Loucy (cell line): Measurements from ENCODE around the gene SEC11A.

Source experiments
- H2AFZ ChIP-seq: fragments of 200-600 bp; sonication (generic); 2 replicates; pipeline ENCODE4 v1.6.0; 2016; ENCODE audit warnings: antibody characterized with exemption, mild to moderate bottlenecking, low read length, moderate library complexity
- H3F3A ChIP-seq: fragments of 200-600 bp; 2 replicates; pipeline ENCODE4 v1.6.0; 2016; ENCODE audit warnings: antibody characterized with exemption, low read depth, mild to moderate bottlenecking
- H3K27me3 ChIP-seq: fragments of 200-600 bp; sonication (generic); 2 replicates; pipeline ENCODE4 v1.6.1; 2014; ENCODE audit warnings: low read length, mild to moderate bottlenecking; ENCODE audit not compliant: insufficient read depth, poor library complexity, severe bottlenecking
- H3K36me3 ChIP-seq: fragments of 200-600 bp; sonication (generic); 2 replicates; pipeline ENCODE4 v1.6.1; 2016; ENCODE audit warnings: low read length; ENCODE audit not compliant: insufficient read depth
- H3K4me1 ChIP-seq: fragments of 200-600 bp; sonication (generic); 2 replicates; pipeline ENCODE4 v1.5.1; 2014; ENCODE audit warnings: low read length, mild to moderate bottlenecking; ENCODE audit not compliant: insufficient read depth, poor library complexity, severe bottlenecking
- H3K4me2 ChIP-seq: fragments of 200-600 bp; sonication (generic); 2 replicates; pipeline ENCODE4 v1.6.0; 2014; ENCODE audit warnings: antibody characterized with exemption, low read length, low read depth, mild to moderate bottlenecking; ENCODE audit not compliant: poor library complexity, severe bottlenecking
- H3K4me3 ChIP-seq: fragments of 200-600 bp; sonication (generic); 2 replicates; pipeline ENCODE4 v1.5.1; 2014; ENCODE audit warnings: low read length, mild to moderate bottlenecking, mixed read lengths; ENCODE audit not compliant: poor library complexity, severe bottlenecking
- H3K79me2 ChIP-seq: fragments of 200-600 bp; sonication (generic); 2 replicates; pipeline ENCODE4 v1.6.1; 2014; ENCODE audit warnings: low read length; ENCODE audit not compliant: insufficient read depth
- H3K9ac ChIP-seq: fragments of 200-600 bp; sonication (generic); 2 replicates; pipeline ENCODE4 v1.6.0; 2014; ENCODE audit warnings: mild to moderate bottlenecking, low read depth, low read length, moderate library complexity; ENCODE audit not compliant: poor library complexity, severe bottlenecking
- H3K9me2 ChIP-seq: fragments of 200-600 bp; sonication (generic); replicated peaks from 2 replicates; pipeline ENCODE4 v1.6.1; 2016; ENCODE audit warnings: low read depth, low read length, mixed read lengths
- H3K9me3 ChIP-seq: fragments of 200-600 bp; sonication (generic); 2 replicates; pipeline ENCODE4 v1.6.1; 2014; ENCODE audit warnings: mild to moderate bottlenecking, antibody characterized with exemption, low read length, low read depth; ENCODE audit not compliant: insufficient read depth
- H4K20me1 ChIP-seq: fragments of 200-600 bp; sonication (generic); 2 replicates; pipeline ENCODE4 v1.6.0; 2014; ENCODE audit warnings: antibody characterized with exemption, low read length, mild to moderate bottlenecking; ENCODE audit not compliant: insufficient read depth, poor library complexity, severe bottlenecking
- CTCF ChIP-seq: fragments of 200-600 bp; sonication (generic); conservative IDR thresholded peaks from 2 replicates; pipeline ENCODE4 v1.5.1; 2014; ENCODE audit warnings: mild to moderate bottlenecking, antibody characterized with exemption, low read length
- EZH2phosphoT487 ChIP-seq: fragments of 200-600 bp; IDR thresholded peaks from 2 replicates; pipeline ENCODE4 v1.6.1; 2018; ENCODE audit warnings: antibody characterized with exemption, mild to moderate bottlenecking, moderate library complexity, borderline replicate concordance

SEC11A gene

DNA sequence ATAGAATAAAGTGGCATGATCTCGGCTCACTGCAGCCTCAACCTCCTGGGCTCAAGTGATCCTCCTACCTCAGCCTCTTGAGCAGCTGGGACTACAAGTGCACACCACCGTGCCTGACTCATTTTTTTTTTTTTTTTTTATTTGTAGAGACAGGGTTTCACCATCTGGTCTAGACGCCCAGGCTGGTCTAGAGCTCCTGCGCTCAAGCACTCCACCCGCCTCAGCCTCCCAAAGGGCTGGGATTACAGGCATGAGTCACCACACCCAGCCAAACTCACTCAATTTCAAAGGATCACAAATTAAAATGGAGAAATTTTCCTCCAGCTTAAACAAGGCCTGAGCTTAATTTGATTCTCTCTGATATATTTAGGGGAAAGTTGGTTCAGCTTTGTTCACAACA is 30.6 kb downstream of the SEC11A start:
- H3K4me3 ChIP-seq, result no peak overlapping the region
- no peaks in the 10 kb centered on the region for H4K20me1 ChIP-seq
- H3K4me2 ChIP-seq, result no peak overlapping the region
- no peak overlapping the region for H3K9ac ChIP-seq
- no peaks in the 10 kb centered on the region for H3F3A ChIP-seq
- H3K9me2 ChIP-seq, result no peaks in the 10 kb centered on the region
- no peaks in the 10 kb centered on the region for H3K4me1 ChIP-seq
- H3K36me3 ChIP-seq, result peaks cover 71% of the 10 kb centered on the region
- H2AFZ ChIP-seq, result no peak overlapping the region
- no peaks in the 10 kb centered on the region for H3K9me3 ChIP-seq
- H3K27me3 ChIP-seq, result no peaks in the 10 kb centered on the region
- H3K79me2 ChIP-seq, result 0 out of 2 replicates have a peak, but pooled peaks cover 2% of the 10 kb centered on the region
- TF ChIP-seq CTCF (no peak), EZH2phosphoT487 (no peak)

DNA sequence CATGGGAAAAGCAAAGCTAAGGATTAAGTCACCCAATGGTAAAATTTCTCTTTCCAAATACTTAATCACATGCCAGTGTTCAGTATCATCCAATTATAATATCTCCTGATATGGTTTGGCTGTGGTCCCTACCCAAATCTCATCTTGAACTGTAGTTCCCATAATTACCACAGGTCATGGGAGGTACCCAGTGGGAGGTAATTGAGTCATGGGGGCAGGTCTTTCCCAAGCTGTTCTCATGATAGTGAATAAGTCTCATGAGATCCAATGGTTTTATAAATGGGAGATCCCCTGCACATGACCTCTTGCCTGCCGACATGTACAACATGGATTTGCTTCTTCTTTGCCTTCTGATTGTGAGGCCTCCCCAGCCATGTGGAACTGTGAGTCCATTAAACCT is 31.8 kb downstream of the SEC11A start:
- H3K4me2 ChIP-seq, result no peak overlapping the region
- H3K9ac ChIP-seq, result no peak overlapping the region
- no peaks in the 10 kb centered on the region for H3K9me3 ChIP-seq
- no peaks in the 10 kb centered on the region for H3K4me1 ChIP-seq
- no peak overlapping the region for H2AFZ ChIP-seq
- no peak overlapping the region for H3K4me3 ChIP-seq
- H3K79me2 ChIP-seq, result no peaks in the 10 kb centered on the region
- H3K9me2 ChIP-seq, result no peaks in the 10 kb centered on the region
- no peaks in the 10 kb centered on the region for H3F3A ChIP-seq
- H3K36me3 ChIP-seq, result peaks cover 70% of the 10 kb centered on the region
- no peaks in the 10 kb centered on the region for H4K20me1 ChIP-seq
- H3K27me3 ChIP-seq, result no peaks in the 10 kb centered on the region
- TF ChIP-seq EZH2phosphoT487, result no peak
- no peak for TF ChIP-seq CTCF

DNA sequence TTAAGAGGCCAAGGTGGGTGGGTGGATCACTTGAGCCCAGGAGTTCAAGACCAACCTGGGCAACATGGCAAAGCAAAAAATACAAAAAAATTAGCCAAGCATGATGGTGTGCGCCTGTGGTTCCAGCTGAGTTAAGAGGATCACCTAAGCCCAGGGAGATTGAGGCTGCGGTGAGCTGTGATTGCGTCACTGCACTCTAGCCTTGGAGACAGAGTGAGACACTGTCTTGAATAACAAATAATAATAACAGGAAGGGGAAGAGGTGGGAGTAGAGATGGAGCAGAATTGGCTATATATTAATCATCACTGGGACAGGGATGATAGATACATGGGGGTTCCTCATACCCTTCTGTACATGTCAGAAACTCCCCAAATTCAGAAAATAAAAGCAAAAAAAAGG is 34.1 kb downstream of the SEC11A start:
- Histone ChIP-seq H3K79me2 (no peaks in the 10 kb centered on the region), H3F3A (no peaks in the 10 kb centered on the region), H3K27me3 (no peaks in the 10 kb centered on the region), H2AFZ (no peak overlapping the region), H3K9ac (no peak overlapping the region), H3K4me2 (no peak overlapping the region), H4K20me1 (no peaks in the 10 kb centered on the region), H3K9me2 (no peaks in the 10 kb centered on the region), H3K36me3 (peaks cover 63% of the 10 kb centered on the region; the same call in 1 of the 2 replicates), H3K9me3 (no peaks in the 10 kb centered on the region), H3K4me1 (no peaks in the 10 kb centered on the region), H3K4me3 (no peak overlapping the region)
- TF ChIP-seq CTCF (no peak), EZH2phosphoT487 (no peak)
